Testis (tissue), 2 donors: ENCODE results near the gene VIPR1.

Experiments
- CTCF ChIP-seq, 3 experiments: fragments of 450-650 bp in 2 of 3; fragments of 200-600 bp in 1 of 3; sonication (generic) in 1 of 3; IDR thresholded peaks; one replicate each; pipeline ENCODE4 v1.5.1; 2016 to 2019; ENCODE audit warnings: antibody characterized with exemption in 3 of 3, mild to moderate bottlenecking in 2 of 3, moderate library complexity in 1 of 3
- POLR2A ChIP-seq: fragments of 450-650 bp; IDR thresholded peaks from one replicate; pipeline ENCODE4 v1.6.1; 2017; ENCODE audit warnings: antibody characterized with exemption, mild to moderate bottlenecking, moderate library complexity

- no peak for TF ChIP-seq POLR2A
- no peak for TF ChIP-seq CTCF (IDR thresholded peaks at IDR 0.05)
These were observed 12.2 kb upstream of the VIPR1 start for GRCh38 chr3:42490243-42490642.
